Retinal pigment epithelial cell (primary cell): Measurements from ENCODE around the gene LCN15.

ENCODE experiments used
- DNase-seq: peaks from one replicate; pipeline ENCODE4 v3.0.0-alpha.2; 2010; ENCODE audit warnings: low read depth
- H3K4me3 ChIP-seq: 2 replicates; pipeline ENCODE4 v1.5.1; 2011; ENCODE audit warnings: mild to moderate bottlenecking, low read length, control low read depth, moderate library complexity
- TF ChIP-seq, protein P1 (sequence below): conservative IDR thresholded peaks from 2 replicates; pipeline ENCODE4 v1.5.1; 2011; ENCODE audit warnings: low read depth, low read length, control low read depth, inconsistent platforms

Gene LCN15

DNA sequence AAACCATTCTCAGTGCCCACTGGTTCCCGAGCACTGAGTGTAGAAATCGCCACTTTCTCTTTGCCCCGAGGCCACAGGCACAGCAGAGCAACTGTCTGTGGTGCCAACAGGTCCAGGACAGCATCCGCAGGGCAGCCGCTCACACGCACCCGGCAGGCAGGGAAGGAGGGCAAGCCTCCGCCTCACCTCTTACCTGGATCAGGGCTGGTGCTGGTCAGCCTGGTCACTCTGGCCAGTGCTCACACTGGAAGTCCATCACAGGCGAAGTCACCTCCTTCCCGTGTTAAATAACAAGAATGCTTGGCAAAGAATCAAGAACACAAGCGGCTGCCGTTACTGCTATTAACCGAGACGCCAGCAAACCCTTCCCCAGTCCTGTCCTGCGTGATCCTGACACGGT, 38.2 kb downstream of the LCN15 start:
- peak overlapping the region; percentile 97 for H3K4me3 ChIP-seq
- DNase-seq = no peak
- TF ChIP-seq, protein P1, sequence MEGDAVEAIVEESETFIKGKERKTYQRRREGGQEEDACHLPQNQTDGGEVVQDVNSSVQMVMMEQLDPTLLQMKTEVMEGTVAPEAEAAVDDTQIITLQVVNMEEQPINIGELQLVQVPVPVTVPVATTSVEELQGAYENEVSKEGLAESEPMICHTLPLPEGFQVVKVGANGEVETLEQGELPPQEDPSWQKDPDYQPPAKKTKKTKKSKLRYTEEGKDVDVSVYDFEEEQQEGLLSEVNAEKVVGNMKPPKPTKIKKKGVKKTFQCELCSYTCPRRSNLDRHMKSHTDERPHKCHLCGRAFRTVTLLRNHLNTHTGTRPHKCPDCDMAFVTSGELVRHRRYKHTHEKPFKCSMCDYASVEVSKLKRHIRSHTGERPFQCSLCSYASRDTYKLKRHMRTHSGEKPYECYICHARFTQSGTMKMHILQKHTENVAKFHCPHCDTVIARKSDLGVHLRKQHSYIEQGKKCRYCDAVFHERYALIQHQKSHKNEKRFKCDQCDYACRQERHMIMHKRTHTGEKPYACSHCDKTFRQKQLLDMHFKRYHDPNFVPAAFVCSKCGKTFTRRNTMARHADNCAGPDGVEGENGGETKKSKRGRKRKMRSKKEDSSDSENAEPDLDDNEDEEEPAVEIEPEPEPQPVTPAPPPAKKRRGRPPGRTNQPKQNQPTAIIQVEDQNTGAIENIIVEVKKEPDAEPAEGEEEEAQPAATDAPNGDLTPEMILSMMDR = no peak

DNA sequence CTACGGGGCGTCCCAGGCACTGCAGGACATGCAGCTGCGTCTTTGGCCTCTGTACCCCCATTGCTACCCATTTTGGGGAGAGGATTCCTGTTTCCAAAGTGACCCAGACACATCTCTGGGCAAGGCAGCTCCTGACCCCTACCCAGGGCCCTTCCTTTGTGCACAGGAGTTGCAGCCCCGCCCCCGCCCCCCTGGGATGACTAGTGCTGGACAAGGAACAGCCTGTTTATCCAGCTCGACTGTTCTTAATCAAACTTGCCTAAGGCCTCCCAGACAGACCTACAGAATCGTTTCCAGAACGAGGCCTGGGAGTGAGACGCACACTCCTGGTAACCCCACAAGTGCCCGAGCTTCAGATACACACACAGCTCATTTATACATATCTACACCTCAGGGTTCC, 38.7 kb downstream of the LCN15 start:
- H3K4me3 ChIP-seq = peak overlapping the region; percentile 97
- TF ChIP-seq, protein P1 = no peak

DNA sequence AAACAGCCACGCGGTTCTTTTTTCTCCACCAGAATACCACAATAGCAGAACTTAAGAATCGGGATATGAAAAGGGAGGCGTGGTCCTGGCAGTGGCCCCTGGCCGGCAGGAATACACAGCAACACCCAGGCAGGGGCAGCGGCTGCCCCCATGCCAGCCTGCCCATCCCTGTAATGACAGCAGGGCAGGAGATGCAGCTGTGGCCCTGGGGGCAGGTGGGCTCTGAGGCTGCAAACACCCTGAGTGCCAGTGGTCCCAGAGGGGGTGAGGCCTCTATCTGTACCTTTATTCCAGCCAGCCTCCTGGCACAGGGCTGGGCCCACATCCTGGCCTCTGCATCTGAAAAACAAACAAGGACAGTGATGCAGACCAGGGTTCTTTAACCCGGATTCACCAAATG, 39.5 kb downstream of the LCN15 start:
- no peak for DNase-seq
- TF ChIP-seq, protein P1 = no peak
- no peak overlapping the region for H3K4me3 ChIP-seq

More for the DNA sequence above, 38.7 kb downstream of the LCN15 start:
- DNase-seq = no peak

DNA sequence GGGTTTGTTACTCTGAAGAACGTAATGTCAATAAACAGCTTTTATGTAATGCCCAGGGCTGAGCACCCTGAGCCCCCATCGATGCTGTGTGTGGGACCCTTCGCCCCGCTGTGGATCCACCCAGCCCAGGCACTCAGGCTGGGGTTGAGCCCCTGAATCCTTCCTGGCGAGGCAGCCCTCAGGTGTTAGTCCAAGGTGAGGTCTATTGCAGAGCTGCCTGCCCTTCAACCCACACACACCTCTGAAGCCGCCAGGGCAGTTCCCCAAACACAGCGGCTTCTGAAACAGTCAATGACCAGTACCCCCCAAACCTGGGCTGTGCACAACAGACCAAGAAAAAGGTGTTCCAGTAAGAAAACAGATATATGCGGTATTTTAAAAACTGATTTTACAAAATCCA, 40.3 kb downstream of the LCN15 start:
- DNase-seq = no peak
- TF ChIP-seq, protein P1 = no peak
- no peak overlapping the region for H3K4me3 ChIP-seq

DNA sequence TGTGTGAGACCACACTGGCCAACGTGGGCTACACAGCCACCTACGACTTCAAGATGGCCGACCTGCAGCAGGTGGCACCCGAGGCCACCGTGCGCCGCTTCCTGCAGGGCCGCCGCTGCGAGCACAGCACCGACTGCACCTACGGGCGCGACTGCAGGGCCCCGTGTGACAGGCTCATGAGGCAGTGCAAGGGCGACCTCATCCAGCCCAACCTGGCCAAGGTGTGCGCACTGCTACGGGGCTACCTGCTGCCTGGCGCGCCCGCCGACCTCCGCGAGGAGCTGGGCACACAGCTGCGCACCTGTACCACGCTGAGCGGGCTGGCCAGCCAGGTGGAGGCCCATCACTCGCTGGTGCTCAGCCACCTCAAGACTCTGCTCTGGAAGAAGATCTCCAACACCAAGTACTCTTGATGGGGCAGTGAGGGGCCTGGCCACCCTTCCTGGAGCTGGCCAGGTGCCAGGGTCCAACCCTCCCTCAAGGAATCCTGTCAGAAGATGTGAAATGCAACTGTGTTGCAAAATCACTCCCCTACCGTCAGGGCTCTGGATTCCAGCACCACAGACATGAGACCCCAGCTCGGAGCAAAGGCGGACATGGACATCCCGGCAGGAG, 40.8 kb downstream of the LCN15 start:
- H3K4me3 ChIP-seq = no peak overlapping the region
- no peak for DNase-seq
- TF ChIP-seq, protein P1 = no peak

DNA sequence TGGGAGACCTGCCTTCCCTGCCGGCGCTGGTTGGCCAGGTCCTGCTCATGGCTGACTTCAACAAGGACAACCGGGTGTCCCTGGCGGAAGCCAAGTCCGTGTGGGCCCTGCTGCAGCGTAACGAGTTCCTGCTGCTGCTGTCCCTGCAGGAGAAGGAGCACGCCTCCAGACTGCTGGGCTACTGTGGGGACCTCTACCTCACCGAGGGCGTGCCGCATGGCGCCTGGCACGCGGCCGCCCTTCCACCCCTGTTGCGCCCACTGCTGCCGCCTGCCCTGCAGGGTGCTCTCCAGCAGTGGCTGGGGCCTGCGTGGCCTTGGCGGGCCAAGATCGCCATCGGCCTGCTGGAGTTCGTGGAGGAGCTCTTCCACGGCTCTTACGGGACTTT, 41.4 kb downstream of the LCN15 start:
- DNase-seq = no peak
- H3K4me3 ChIP-seq = no peak overlapping the region
- TF ChIP-seq, protein P1 = no peak

DNA sequence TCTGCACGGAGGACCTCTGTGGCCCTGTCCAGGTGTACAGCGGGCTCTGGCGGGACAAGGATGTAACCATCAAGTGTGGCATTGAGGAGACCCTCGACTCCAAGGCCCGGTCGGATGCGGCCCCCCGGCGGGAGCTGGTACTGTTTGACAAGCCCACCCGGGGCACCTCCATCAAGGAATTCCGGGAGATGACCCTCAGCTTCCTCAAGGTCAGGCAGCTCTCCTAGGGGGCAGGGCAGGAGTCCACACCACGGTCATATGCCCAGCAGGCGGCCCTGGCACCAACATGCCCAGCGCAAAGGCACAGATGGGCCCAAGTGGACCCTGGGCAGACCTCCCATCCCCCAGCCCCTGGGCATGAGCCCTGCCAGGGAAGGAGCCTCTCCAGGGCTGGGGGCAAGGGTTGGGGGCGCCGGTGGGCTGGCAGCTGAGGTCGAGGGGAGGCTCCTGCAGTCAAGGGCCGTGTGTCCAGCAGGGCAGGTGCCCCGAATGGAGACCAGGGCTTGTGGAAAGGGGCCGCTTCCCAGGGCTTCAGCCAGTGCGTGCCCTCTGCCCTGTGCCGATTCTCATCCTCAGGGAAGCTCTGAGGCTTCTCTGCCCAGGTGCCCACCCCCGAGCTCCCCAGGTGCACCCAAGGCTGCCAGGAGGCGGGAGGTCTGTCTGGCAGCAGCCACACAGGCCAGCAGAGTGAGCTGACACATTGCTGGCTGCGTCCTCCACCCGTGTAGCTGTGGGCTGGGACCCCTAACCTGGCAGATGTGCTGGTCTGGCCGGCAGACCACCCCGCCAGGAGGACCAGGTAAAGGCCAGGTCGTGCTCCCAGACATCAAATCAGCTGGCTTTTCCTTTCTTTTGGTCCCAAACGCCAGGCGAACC, 42.0 kb downstream of the LCN15 start:
- DNase-seq = no peak
- TF ChIP-seq, protein P1 = no peak
- H3K4me3 ChIP-seq = no peak overlapping the region
